ENCODE results near the gene EFNA2. TPM values are rescaled to one million over a fixed set of nuclear protein-coding genes. Genes with fewer than 3 reads are reported as not detected.

Gene EFNA2
- total and polyA plus RNA-seq, 9 donors, result 0.42 to 4.5 (median 2.3) TPM

DNA sequence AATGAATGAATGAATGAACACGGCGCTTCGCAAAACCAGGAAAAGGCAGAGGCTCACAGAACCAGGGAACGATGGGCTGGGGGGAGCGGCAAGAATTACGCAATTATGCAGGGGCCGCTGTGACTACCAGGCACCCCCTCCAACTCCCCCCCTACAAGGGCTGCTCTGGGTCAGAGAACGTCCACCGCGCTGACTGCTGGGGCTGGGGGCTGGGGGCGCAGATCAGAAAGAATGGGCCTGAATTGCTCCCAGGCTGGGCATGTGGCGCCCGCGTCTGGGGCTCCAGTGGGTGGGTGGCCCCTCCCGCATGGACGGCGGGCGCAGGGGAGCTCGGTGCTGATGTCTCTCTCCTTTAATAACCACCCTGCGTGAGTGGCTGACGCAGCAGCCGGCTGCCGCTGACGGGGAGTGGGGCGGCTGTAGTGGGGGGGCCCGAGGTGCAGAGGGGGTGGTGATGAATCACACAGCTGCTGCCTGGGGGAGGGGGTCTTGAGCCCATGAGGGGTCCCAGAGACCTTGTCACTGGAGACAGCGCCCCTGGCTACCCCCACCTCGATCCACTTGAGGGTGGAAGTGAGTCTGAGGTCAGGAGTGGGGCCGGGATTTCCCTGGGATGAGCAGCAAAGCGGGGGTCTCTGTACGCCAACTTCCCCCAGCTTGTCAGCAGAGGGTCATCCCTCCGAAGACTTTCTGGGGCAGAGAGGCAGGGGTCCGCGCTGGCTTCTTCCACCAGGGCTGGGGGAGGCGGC lies 18.0 kb upstream of the EFNA2 start:
- peak overlapping the region; percentile 1 for H3K4me3 ChIP-seq (ENCODE audit: low read length)
- no peaks in the 10 kb centered on the region for H3K9me3 ChIP-seq (replicated peaks; ENCODE audit: control insufficient read depth, low read depth, low read length)
- peak overlapping the region; percentile 82 for H3K27ac ChIP-seq (ENCODE audit: low read length)
- peaks cover 27% of the 10 kb centered on the region for H3K36me3 ChIP-seq (ENCODE audit: control insufficient read depth, insufficient read depth, low read length)
- peak; percentile 53 for DNase-seq
- WGBS (ENCODE audit: insufficient coverage), result 24% methylated on average over 20 of the region's 35 CpGs
- H3K27me3 ChIP-seq (ENCODE audit: control insufficient read depth, insufficient read depth, low read length), result peaks cover 5% of the 10 kb centered on the region
- H3K4me1 ChIP-seq (ENCODE audit: control insufficient read depth, insufficient read depth, low read length), result peaks cover 79% of the 10 kb centered on the region

DNA sequence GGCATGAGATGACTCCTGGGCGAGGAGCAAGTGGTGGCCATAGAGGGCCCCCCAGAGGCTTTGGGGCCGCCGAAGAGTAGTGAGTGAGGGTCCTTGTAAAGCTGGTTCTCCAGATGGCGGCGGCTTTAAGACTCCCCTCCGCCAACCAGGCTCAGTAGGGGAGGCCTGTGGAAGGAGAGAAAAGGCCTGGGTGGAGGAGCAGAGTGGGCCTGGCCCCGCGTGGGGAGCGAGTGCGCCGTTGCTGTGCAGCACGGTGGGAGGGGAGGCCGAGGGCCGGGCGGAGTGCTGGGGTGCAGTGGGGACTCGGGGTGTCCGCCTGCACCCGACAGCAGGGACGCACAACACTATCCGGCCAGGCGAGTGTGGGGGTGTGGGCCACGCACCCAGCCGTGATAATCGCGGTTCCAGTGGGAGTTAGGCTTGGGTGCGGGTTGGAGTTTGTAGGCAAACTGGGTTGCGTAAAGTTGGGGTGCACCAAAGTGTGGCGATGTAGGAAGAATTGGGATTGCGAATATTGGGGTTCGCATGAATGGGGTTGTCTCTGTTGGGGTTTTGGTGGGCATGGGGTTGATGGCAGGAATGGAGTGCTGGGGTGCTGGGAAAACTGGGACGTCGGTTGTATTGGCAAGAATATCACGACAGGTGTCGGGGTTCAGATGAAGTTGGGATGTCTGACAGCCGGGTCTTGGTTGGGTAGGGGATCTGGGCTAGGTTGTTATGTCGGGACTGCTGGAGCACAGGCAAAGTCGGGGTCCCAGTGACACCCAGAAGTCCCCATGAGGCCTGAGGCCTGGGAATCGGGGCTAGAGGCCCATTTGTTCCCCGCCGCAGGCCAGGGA lies 17.2 kb upstream of the EFNA2 start:
- peaks cover 5% of the 10 kb centered on the region for H3K27me3 ChIP-seq (ENCODE audit: control insufficient read depth, insufficient read depth, low read length)
- peak; percentile 46 for DNase-seq

GRCh38 chr19:1269065-1269477 lies 16.6 kb upstream of the EFNA2 start, which contains the start of gene CIRBP:
Gene CIRBP (plus strand): TSS chr19:1269332. CDS start chr19:1270934, 1,602 bp downstream.
- H3K27me3 ChIP-seq (ENCODE audit: control insufficient read depth, insufficient read depth, low read length), result peaks cover 5% of the 10 kb centered on the region
- peaks cover 86% of the 10 kb centered on the region for H3K4me1 ChIP-seq (ENCODE audit: control insufficient read depth, insufficient read depth, low read length)
- peaks cover 42% of the 10 kb centered on the region for H3K36me3 ChIP-seq (ENCODE audit: control insufficient read depth, insufficient read depth, low read length)
- under 1% methylated on average over 50 of the region's 50 CpGs for WGBS (ENCODE audit: insufficient coverage)
- no peaks in the 10 kb centered on the region for H3K9me3 ChIP-seq (replicated peaks; ENCODE audit: control insufficient read depth, low read depth, low read length)
- DNase-seq, result peak; percentile 100
- H3K4me3 ChIP-seq (ENCODE audit: low read length), result peak within 1 kb of the TSS; percentile 95
- peak within 1 kb of the TSS; percentile 99 for H3K27ac ChIP-seq (ENCODE audit: low read length)

More for the DNA sequence above, 17.2 kb upstream of the EFNA2 start:
- H3K4me1 ChIP-seq (ENCODE audit: control insufficient read depth, insufficient read depth, low read length), result peaks cover 80% of the 10 kb centered on the region
- peak overlapping the region; percentile 82 for H3K27ac ChIP-seq (ENCODE audit: low read length)
- H3K4me3 ChIP-seq (ENCODE audit: low read length), result no peak overlapping the region
- peaks cover 35% of the 10 kb centered on the region for H3K36me3 ChIP-seq (ENCODE audit: control insufficient read depth, insufficient read depth, low read length)
- H3K9me3 ChIP-seq (replicated peaks; ENCODE audit: control insufficient read depth, low read depth, low read length), result no peaks in the 10 kb centered on the region
- WGBS (ENCODE audit: insufficient coverage), result 46% methylated on average over 37 of the region's 40 CpGs

DNA sequence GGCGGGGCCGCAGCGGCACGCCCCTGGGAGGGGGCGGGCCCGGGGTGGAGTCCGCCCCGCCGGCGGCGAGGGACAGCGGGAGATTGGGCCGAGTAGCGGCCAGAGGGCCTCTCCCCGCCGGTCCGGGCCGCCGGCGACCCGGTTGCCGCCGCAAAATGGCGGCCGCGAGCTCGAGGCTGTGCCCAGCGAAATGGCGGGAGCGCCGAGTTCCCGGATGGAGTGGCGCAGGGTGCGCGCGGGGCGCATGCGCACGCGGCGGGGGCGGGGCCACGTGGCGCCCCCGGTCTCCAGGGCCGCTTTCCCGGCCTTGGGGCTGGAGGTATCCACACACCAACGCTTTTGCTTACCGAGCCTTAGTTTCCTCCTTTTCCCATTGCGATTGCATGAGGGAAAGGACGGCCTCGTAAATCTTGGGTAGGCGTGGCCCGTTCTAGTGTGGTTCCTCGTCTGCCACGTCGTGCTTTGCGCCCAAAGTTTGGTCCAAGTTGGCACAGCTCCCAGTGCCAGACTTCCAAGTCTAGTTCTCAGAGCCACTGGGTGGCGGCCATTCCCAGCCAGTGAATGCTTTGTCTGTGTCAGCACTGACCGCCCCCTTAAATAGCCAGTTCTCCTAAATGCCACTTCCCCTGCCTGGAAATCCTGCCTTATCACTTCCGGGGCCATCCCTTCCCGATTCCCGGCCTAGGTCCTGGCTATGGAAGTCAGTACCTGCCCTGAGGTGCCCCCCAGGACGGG lies 16.0 kb upstream of the EFNA2 start:
- peak overlapping the region; percentile 99 for H3K27ac ChIP-seq (ENCODE audit: low read length)
- peak; percentile 94 for DNase-seq
- H3K4me3 ChIP-seq (ENCODE audit: low read length), result peak overlapping the region; percentile 95
- peaks cover 47% of the 10 kb centered on the region for H3K36me3 ChIP-seq (ENCODE audit: control insufficient read depth, insufficient read depth, low read length)
- WGBS (ENCODE audit: insufficient coverage), result under 1% methylated on average over 61 of the region's 64 CpGs
- H3K27me3 ChIP-seq (ENCODE audit: control insufficient read depth, insufficient read depth, low read length), result peaks cover 5% of the 10 kb centered on the region
- no peaks in the 10 kb centered on the region for H3K9me3 ChIP-seq (replicated peaks; ENCODE audit: control insufficient read depth, low read depth, low read length)
- H3K4me1 ChIP-seq (ENCODE audit: control insufficient read depth, insufficient read depth, low read length), result peaks cover 87% of the 10 kb centered on the region

DNA sequence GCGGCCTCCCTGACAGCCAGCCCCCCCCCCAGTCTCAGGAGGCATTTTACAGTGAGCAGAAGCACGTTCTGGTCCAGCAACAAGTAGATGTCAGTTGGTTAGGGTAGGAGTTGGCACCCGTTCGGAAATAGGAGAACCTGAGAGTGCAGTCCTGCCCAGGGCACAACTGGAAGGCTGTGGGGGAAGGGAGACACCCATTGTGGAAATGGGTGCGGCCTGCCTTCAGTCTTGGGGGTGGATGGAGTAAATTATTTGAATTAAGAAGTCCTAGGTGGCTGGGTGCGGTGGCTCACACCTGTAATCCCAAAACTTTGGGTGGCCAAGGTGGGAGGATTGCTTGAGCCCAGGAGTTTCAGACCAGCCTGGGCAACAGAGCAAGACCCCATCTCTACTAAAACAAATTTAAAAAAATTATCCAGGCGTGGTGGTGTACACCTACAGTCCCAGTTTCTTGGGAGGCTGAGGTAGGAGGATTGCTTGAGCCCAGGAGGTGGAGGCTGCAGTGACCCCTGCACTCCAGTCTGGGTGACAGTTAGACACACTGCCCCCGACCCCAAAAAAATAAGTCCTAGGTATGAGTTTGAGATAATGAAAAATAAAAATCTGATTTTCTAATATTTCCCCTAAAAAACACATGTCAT lies 15.3 kb upstream of the EFNA2 start:
- Histone ChIP-seq H3K27ac (ENCODE audit: low read length) (peak overlapping the region; percentile 99), H3K9me3 (replicated peaks; ENCODE audit: control insufficient read depth, low read depth, low read length) (no peaks in the 10 kb centered on the region), H3K36me3 (ENCODE audit: control insufficient read depth, insufficient read depth, low read length) (peaks cover 52% of the 10 kb centered on the region), H3K4me1 (ENCODE audit: control insufficient read depth, insufficient read depth, low read length) (peaks cover 86% of the 10 kb centered on the region), H3K4me3 (ENCODE audit: low read length) (peak overlapping the region; percentile 95), H3K27me3 (ENCODE audit: control insufficient read depth, insufficient read depth, low read length) (peaks cover 5% of the 10 kb centered on the region)
- WGBS (ENCODE audit: insufficient coverage), result 20% methylated on average over 3 of the region's 8 CpGs
- peak; percentile 70 for DNase-seq

DNA sequence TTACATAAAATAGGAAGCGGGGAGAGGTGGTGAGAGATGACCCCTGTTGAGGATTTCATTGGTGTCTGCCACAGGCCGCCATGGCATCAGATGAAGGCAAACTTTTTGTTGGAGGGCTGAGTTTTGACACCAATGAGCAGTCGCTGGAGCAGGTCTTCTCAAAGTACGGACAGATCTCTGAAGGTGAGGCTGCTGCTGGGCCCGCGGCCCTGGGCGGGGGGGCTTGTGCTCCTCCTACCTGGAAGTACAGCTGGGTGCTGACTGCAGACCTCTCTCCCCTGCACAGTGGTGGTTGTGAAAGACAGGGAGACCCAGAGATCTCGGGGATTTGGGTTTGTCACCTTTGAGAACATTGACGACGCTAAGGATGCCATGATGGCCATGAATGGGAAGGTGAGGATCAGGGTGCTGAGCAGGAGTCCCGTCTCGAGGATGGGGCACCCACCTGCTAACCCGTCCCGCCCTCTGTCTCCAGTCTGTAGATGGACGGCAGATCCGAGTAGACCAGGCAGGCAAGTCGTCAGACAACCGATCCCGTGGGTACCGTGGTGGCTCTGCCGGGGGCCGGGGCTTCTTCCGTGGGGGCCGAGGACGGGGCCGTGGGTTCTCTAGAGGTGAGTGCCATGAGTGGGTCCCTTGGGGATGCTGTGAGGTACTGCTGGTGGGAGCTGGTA lies 14.7 kb upstream of the EFNA2 start:
- H3K27me3 ChIP-seq (ENCODE audit: control insufficient read depth, insufficient read depth, low read length), result peaks cover 5% of the 10 kb centered on the region
- peak overlapping the region; percentile 55 for H3K27ac ChIP-seq (ENCODE audit: low read length)
- H3K4me1 ChIP-seq (ENCODE audit: control insufficient read depth, insufficient read depth, low read length), result peaks cover 81% of the 10 kb centered on the region
- no peaks in the 10 kb centered on the region for H3K9me3 ChIP-seq (replicated peaks; ENCODE audit: control insufficient read depth, low read depth, low read length)
- WGBS (ENCODE audit: insufficient coverage), result 66% methylated on average over 17 of the region's 26 CpGs
- peaks cover 52% of the 10 kb centered on the region for H3K36me3 ChIP-seq (ENCODE audit: control insufficient read depth, insufficient read depth, low read length)
- peak overlapping the region; percentile 3 for H3K4me3 ChIP-seq (ENCODE audit: low read length)
- DNase-seq, result peak; percentile 33

- Histone ChIP-seq H3K4me3 (ENCODE audit: low read length) (no peak overlapping the region), H3K27ac (ENCODE audit: low read length) (no peak overlapping the region), H3K36me3 (ENCODE audit: control insufficient read depth, insufficient read depth, low read length) (peaks cover 56% of the 10 kb centered on the region), H3K9me3 (replicated peaks; ENCODE audit: control insufficient read depth, low read depth, low read length) (no peaks in the 10 kb centered on the region), H3K27me3 (ENCODE audit: control insufficient read depth, insufficient read depth, low read length) (peaks cover 5% of the 10 kb centered on the region), H3K4me1 (ENCODE audit: control insufficient read depth, insufficient read depth, low read length) (peaks cover 82% of the 10 kb centered on the region)
- 79% methylated on average over 32 of the region's 37 CpGs for WGBS (ENCODE audit: insufficient coverage)
- DNase-seq, result peak; percentile 16
Measured at GRCh38 chr19:1271528-1272422, 13.9 kb upstream of the EFNA2 start.

- Histone ChIP-seq H3K27me3 (ENCODE audit: control insufficient read depth, insufficient read depth, low read length) (peaks cover 2% of the 10 kb centered on the region), H3K36me3 (ENCODE audit: control insufficient read depth, insufficient read depth, low read length) (peaks cover 63% of the 10 kb centered on the region), H3K4me3 (ENCODE audit: low read length) (no peak overlapping the region), H3K27ac (ENCODE audit: low read length) (no peak overlapping the region), H3K4me1 (ENCODE audit: control insufficient read depth, insufficient read depth, low read length) (peaks cover 76% of the 10 kb centered on the region), H3K9me3 (replicated peaks; ENCODE audit: control insufficient read depth, low read depth, low read length) (no peaks in the 10 kb centered on the region)
- WGBS (ENCODE audit: insufficient coverage), result 77% methylated on average over 14 of the region's 33 CpGs
- DNase-seq, result no peak
Measured at GRCh38 chr19:1272423-1273262, 13.0 kb upstream of the EFNA2 start.
